Activated CD4-positive, alpha-beta T cell treated with anti-CD3 and anti-CD28 coated beads, Interleukin-2, amount 50 U/mL, for 48 hours (primary cell): ENCODE results near the gene NHERF1.
A peak's percentile ranks its signal among the peaks of the same experiment; 100 is the strongest.

Experiments used
- DNase-seq, 2 experiments: peaks; one replicate each; pipeline ENCODE4 v3.0.0-alpha.2; 2020

NHERF1 gene

DNA sequence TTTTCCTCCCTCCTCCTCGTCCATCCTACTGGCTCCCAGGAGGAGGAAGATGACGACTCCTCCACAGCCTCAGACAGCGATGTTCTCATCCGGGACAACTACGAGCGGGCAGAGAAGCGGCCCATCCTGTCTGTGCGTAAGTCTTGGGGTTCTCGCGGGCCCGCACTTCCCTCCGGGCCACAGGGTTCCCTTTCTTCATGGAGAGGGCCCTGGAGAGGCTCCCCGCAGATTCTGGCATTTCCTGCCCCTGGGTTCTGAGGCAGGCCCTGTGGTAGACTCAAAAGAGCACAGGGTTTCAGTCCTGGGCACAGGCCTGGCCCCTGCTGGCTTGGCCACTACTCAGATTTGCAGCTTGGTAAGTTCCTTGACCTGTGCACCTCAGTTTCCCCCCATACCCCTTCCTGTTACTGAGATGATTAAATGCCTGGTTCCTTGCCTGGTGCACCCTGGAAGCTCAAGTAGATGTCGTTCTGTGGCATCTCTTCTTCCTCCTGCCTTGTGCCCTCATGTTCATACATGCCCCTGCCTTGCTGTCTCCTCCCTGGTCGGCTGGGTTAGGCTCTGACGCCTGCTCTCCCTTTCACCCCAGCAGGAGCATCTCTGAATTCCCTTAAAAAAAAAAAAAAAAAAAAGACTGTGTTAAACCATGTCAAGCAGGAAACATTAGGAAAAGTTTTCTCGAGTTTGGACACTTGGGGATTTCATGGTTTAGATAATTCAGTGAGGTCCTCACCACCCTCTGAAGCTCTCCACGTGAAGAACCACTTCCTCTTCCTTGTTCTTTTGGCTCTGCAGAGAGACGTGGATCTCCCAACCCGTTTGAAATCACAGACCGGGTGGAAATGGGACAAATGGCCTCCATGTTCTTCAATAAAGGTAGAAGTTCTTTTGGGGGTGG lies 42.0 kb downstream of the NHERF1 start:
- DNase-seq: no peak

DNA sequence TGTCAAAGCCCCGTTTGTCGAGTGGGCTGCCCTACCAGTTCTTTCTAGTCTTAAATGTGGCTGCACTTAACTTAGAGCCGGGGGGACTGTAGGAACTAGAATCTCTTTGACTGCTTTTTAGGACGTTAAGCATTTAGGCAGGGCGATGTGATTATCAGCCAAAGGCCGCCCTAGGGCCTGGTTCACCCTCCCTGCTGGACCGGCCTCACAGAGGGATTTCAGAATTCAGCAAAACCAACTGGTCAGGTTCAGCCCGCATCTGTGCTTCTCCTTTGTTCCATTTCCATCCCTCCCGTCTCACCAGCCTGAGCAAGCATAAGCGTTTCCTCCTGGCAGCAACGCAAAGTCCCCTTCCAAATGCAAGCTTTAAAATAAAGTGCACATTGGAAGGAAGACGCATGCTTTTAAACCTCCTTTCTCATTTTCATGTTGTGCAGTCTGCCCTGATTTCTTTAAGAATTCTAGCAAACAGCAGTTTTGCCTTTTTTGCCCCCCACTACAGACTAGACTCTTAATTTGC lies 44.2 kb downstream of the NHERF1 start:
- DNase-seq: no peak

DNA sequence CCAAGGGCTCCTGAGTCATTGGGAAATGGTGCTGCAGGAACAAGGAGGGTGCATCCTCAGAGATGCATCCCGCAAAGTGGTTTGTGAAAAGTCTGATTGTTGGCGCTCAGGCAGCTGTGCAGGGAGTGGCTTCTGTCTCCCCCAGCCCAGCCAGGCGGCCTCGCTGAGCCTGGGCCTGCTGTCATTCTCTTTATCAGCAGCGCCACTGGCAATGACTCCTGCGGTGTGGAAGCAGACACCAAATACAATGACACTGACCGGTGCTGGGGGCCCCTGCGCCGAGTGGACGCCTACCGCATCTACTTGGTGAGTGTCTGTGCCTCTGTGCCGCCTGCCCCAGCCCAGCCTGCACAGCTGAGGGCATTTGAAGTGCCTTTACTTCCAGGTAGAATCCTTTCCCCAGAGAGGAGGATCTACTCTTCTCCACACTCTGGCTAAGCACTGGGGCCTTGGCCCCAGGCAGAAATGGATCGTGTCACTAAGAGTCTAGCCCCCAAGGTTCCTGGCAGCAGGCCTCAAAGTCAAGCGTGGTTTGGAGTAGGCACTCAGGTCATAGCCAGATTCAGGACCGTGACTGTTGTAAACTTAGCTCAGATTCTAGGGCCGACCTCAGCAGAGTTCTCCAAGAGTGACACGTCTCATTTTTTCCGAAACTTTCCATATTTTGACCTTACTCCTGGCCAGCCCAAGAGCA lies 47.0 kb downstream of the NHERF1 start:
- no peak for DNase-seq

DNA sequence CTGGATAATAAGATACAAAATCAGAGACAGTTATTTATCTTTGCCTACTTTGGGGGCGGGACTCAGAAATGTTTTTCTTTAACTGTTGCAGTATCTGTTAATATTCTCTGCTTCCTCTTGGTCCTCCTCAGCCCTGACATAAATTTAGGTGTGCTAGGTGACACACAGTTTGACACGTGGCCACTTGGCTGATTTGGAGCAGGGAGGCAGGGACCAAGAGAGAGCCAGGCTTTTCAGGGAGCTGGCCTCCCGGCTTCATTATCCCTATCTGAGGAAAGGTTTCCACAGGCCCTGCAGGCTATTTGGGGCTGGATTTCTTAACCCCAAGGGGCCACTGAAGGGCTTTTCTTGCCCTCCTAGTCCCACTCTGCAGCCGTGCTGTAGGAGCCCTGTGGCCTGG lies 47.8 kb downstream of the NHERF1 start:
- no peak for DNase-seq

DNA sequence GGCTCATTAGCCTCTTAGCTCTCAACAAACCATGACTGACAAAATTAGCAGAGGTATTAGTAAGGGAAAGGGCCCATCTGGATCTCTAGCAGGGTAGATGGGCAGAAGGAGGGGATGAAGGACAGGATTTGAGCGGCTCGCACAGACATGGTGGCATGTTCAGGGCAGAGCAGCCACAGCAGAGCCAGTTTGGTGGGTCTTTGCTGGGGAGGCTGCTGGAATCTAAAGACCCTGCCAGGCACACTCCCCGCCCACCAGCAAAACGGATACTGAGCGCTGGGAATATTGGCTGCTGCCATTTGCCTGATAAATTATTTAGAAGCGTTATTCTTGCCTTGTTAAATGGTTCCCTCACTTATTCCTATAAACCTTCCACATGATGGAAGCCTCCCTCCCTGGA lies 48.4 kb downstream of the NHERF1 start:
- no peak for DNase-seq

DNA sequence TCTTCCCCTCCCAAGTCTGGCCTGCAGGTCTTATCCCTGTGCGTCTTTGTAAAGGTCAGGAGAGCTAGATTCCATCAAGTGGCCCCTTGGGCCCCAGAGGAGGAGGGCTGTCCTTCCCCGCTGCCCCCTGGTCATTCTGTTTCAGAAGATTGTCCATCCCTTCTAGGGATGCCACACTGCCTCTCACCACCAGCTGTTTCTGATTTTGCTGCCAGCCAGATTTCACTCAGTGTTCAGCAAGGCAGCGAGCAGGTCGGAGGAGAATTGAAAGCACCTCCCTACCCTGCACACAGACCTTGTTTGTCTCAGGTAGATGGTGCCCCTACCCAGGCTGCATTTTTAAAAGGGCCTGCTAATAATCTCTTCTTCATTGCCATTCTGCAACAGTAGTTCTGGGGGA lies 49.4 kb downstream of the NHERF1 start:
- no peak for DNase-seq

DNA sequence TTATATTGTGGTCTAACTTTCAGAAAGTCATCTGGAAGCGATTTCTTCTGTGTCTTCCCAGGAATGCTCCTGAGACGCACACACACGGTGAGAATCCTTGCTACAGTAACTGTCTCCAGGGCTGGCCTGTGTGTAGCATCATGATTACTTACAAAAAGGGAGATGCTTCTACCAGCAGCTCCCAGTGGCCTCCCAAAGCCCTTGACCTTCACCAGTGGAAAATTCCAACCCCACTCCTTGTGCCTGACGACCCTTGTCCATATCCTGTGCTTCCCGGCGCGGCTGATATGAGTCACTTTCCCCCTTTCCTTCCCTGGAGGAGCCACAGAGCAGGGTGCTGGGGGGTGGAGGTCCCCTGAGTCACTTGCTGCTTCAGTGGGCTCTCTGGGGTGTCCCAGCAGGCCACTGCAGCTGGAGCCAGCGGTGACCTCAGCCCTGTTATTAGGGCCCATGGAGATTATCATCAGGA lies 49.8 kb downstream of the NHERF1 start:
- DNase-seq: no peak

DNA sequence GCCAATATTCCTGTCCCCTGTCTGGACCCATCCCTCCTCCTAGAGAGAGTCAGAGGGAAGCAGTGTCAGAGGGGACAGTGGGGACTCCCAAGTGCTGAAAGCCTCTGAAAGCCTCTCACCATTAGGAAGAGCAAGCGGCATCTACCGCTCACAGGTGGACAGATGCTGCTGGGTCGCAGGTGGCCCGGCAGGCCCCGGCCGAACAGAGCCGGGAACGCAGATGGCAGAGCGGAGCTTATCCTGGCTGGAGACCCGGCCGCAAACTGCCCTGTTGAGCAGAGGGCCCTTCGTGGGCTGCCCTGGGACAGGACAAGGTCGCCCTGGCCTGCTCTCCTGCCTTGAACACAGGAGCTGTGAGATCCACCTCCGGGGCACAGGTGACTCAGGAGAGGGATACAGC lies 50.7 kb downstream of the NHERF1 start:
- no peak for DNase-seq

DNA sequence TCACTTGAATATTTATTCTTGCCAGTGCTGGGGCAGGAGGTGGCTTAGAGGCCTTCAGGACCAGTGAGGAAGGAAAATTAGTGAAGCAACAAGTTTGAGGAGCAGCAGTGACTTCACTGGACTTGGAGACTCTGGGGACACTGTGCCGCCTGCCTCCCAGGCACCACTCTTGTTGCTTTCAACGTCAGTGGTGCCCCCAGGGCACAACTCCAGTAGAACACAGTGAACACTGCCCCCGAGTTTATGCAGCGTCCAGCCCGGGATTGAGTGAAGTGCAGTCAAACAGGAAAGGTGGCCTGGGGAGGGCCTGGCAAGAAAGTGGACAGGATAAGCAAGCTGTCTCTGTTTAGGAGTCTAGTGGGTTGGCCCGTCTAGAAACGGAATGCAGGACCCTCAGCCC lies 52.1 kb downstream of the NHERF1 start:
- no peak for DNase-seq

DNA sequence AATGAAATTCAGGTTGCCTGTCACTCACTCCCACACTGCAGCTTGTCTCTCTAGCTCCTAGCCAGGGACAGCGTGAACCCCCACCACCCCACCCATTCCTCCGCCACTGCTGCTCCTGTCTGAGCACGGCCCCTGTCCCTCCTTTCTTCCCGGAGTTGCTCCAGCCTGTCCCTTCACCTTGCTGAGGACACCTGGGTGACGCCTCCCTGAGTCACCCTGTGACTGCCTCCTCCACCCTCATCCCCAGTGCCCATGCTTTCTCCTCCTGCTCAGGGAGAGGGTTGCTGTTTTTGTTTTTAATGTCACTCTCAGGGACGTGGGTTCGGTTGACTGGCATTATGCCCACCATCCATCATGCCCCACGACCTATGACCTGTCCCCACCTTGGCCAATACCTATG lies 53.5 kb downstream of the NHERF1 start:
- no peak for DNase-seq

DNA sequence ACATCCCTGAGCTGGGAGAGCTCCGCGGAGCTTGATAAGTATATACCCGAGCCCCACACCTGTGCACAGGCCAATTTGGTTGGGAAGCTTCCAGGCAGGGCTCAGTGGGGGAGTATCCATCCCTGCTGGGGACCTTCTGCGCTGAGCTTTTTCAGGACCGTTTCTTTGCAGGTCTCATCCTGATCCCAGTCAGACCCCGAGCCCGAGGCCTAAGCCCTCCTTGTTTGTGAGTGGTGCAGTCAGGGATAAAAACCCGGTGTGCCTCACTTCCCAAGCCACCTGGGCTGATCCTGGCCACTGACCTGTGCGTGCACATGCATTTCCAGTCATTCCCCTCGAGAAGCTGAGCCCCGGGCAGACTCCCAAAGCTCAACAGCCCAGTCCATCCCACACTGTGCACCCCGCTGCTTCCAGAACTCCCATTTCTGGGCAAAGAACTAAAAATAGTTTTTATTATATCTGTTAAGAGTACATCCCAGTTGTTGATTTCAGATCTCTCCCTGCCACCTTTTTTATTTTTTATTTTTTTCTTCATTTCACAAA lies 55.0 kb downstream of the NHERF1 start:
- no peak for DNase-seq

DNA sequence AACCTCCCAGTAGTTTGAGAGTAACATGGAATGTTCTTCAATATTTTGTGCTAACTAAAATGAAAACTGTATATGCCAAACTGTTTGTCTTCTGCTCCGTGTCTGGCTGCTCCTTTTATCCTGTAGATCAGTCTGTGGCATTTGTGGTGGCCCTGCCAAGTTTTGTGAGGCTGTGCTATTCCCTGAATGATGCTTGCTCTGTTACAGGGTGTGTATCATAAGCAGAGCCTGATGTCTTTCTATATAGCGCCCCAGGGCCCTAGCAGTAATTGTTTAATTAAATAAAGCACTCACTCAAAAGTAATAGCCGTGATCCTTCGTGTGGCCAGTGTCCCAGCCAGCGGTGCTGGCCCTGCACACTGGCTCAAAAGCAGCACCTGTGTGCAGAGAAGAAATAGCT lies 55.5 kb downstream of the NHERF1 start:
- DNase-seq: no peak

DNA sequence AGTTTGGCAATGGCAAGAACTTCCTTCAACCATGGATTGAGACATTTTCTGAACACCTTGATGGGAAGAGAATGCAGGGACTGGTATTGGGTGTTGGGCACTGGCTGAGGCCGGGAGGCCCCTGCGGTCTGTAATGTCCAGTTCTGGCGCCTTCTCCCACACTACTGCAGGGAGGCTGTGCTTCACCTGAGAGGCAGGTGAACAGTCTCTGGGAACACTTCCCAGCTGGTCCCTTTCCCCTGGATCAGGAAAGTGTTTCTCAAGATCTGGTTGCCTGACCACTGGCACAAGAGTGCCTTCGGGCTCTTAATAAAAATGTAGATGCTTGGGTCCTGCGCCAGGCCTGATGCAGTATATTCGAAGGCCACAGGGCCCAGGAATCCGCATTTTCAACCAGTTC lies 56.3 kb downstream of the NHERF1 start:
- no peak for DNase-seq

DNA sequence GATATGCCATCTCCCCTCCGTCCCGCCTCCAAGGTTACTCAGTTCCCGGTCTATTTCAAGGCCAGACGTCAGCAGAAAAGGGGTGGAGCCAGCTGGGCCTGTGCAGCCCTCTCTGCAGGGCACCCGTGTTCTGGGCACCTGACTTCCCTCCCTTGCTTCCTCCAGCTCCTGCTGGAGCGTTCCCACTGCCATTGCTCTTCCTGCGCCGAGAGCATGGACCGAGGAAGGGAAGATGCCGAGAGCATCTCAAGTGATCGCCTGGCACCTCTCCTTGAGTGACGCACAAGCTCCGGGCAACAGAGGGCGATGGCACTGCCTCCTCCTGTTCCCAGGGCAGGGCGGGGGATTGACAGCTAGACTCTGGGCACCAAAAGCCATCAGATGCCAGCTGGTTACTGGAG lies 57.2 kb downstream of the NHERF1 start:
- no peak for DNase-seq

DNA sequence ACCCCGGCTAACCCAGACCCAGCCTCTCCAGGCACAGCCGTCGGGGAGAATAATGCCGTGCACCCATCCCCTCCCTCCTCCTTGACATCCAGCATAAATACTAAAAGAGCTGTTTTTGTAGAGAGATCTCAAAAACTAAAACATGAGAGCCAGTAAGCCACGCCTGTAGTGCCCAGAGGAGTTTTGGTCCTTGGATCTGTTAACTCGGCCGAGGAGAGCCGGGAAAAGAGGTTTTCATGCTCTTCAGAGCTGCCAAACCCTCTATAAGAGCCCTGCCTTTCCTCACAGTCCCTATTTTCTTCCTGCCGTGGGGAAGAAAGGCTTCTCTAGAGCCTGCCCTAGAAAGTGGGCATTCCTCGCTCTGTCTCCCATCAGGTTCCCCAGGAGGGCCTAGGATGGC lies 57.9 kb downstream of the NHERF1 start:
- DNase-seq: no peak

DNA sequence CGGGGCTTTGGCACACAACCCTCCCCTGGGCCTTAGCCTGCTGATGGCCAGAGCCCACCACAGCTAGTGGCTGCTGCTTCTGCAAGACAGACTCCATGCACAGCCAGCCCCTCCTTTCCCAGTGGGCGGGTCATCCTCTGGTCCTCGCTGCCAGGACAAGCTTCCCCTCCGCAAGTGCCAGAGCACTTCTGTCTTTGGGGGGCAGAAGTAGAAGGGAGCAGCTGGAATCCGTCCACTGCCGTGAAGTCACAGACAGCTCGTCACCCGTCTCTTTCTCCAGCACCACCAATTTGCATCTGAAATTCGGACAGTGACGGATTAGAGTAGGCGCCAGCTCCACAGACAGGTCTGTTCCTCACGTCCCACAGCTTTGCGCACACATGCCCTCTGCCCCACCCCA lies 59.0 kb downstream of the NHERF1 start:
- no peak for DNase-seq

DNA sequence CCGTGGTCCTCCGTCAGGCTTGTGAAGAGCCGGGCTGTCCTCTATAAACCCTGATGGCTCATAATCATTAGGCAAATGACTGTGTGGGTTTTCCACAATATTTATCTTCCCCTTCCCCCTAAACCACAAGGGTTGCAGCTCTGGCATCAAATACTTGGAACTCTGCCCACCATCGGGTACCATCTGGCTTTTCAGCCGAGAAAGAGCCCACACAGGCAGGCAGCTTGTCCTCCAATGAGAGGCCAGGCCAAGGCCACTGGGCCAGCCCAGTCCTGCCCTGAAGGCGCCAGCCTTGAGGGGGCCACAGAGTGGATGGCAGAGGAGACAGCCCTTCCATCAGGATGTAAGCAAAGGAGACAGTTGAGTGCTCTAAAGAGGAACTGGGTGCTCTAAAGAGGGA lies 59.5 kb downstream of the NHERF1 start:
- DNase-seq: no peak

DNA sequence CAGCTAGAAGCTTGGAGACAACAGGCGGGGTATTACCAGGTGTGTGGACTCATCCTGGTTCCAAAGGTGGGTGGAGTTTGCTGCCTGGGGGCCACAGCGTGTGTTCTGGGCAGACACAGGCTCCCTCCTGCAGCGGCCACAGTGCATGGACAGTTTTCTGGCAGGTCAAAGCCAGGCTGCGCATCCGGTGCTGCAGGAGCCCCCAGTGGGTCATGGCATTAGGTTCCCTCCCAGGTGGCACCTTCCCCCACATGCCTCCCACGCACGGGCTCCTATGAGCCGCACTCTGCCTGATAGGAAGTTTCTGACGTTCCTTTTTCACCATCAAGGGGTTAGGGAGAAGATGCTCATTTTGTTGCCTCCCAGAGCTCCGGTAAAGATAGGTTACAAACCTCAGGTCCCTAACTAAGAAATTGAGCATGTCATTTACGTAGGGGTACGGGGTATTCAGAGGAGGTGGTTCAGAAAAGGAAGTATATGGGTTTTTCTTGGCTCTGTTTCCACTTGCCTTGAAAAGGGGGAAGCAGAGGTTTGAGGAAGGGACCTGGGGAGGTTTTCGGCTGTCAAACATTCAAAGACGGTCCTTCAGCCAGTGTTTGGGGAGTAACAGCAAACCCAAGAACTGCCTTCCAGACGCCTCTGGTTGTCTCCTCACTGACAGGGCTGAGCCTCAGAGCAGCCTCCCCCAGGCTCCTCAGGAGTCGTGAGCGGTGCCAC lies 60.4 kb downstream of the NHERF1 start:
- no peak for DNase-seq

DNA sequence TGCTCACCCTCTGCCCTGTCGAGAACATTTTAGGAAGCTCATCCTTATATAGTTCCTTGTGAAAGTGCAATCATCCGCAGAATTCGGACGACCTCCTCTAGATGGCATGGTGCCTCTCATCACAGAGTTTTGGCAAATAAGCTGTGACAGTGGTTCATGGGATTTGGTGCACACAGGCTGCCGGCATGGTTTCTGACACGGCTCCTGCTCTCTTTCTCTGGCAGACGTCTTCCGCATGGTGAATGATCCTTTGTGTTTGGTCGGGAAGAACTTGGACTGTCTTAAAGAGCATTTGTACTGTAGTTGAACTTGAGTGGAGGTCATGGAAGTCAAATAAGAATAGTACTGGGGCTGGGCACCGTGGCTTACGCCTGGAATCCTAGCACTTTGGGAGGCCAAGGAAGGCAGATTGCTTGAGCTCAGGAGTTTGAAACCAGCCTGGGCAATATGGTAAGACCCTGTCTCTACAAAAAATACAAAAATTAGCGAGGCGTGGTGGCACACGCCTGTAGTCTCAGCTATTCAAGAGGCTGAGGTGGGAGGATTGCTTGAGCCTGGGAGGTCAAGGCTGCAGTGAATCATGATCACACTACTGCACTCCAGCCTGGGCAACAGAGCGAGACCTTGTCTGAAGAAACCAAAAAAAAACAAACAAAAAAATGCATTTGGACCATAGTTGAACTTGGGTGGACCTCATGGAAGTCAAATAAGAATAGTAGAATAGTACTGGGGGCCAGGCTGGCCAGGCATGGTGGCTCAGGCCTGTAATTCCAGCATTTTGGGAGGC lies 62.5 kb downstream of the NHERF1 start:
- no peak for DNase-seq

DNA sequence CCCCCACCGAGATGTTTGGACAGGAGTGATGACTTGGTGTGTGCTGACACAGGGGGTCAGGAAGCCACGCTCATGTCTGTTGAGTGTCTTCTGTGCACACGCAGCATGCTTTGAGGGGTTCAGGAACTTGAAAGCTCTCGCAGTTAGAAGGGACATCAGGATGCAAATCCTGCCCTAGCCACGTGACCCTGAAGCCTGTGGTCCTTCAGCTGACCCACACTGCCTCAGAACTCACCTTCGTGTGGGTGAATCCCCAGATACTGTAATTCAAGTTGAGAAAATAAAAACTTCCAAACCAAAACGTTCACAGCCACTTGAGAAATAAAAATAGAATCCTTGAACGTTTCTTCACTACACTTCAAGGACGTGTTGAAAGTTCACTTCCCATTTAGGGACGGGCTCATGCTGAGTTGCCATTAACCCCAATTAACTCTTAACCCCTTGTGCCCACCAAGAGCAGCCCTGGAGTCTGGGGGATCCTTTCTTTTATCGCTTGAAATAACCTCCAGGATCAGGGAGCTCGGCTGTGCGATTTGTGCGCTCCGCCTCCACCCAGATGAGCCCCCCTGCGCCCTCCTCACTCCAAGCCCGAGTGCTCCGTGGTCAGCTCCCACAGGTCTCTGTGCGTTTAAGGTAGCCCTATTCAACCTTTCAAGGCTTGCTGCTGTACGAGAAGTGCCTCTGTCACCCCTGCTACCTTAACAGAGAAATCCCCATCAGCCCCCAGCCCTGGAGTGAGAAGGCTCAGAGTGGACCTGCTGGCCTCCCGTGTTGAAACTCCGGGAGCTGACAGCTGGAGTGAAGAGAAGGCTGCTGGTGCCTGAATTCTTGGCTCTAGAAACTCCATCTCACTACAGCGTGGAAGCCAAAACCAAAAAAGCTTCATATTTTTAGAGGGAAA lies 63.9 kb downstream of the NHERF1 start:
- DNase-seq: no peak

DNA sequence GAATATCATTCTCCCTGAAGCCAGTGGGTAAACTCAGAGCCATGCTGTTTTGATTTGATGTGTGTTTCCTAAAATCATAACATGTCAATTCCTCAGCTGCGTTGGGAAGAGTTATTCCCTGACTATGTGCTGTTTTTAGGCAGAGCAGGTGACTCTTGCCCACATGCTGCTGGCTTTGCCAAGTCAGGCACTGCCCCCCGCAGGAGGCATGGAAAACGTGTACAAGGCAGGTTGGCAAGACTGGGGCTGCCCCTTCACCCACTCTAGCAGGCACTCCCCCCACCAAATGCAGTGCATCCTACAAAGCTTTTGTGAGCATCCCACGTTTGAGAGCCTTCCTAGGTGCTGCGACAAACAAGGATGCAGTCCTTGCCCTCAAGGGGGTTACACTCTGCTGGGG lies 66.0 kb downstream of the NHERF1 start:
- peak in 1 of 2 experiments; percentile 6 for DNase-seq
